ENCODE results near the gene SNX8. TPM values are rescaled to one million over a fixed set of nuclear protein-coding genes. Genes with fewer than 3 reads are reported as not detected.

SNX8 gene
- total RNA-seq, 2 experiments from 2014 or later = 28.3 to 35.8 TPM

DNA sequence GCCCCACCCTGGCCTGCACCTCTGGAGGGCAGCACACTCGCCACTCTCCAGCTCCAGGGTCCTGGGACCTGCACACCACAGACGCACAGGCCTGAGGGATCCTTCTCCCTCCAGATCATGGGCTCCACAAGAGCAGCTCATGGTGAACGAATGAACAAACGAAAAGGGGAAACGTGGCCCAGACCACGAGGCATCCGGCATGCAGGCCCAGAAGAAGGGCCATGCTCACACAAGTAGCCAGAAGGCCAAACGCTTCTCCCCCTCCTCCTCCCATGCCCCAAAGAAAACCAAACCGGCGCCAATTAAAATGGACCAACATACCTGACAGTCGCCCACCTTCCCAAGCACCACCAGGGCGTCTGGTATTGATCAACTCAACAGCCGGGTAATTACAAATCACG is 111.9 kb downstream of the SNX8 start:
- no peak for DNase-seq
- peaks cover 13% of the 10 kb centered on the region for H3K36me3 Mint-ChIP-seq (ENCODE audit: low read depth)
- no peak overlapping the region for H3K4me3 Mint-ChIP-seq
- no peak for ATAC-seq
- no peak overlapping the region for H3K27ac Mint-ChIP-seq
- CTCF ChIA-PET = no interaction called here
- POLR2A ChIA-PET = no interaction called here
- H3K9me3 Mint-ChIP-seq (ENCODE audit: insufficient read depth) = no peaks in the 10 kb centered on the region
- no peaks in the 10 kb centered on the region for H3K27me3 Mint-ChIP-seq (ENCODE audit: low read depth)
- peaks cover 1% of the 10 kb centered on the region for H3K4me1 Mint-ChIP-seq (ENCODE audit: low read depth)

Small RNAs within 50 kb of the gene (microRNA-seq; reads per million reads assigned to microRNA genes)
- gene MIR6836 = 2.9 reads per million

Other genes with a start within 250 kb of the SNX8 start
- gene MAD1L1, start 81.5 kb downstream of the SNX8 start, total RNA-seq = 10 to 100 TPM; 79.8 to 82.7 TPM
- 10 to 100 TPM; 36.7 to 37.8 TPM for gene MRM2, start 72.2 kb downstream of the SNX8 start, total RNA-seq
- 100 to 1,000 TPM; 126 to 130 TPM for gene NUDT1, start 72.2 kb downstream of the SNX8 start, total RNA-seq
- 100 to 1,000 TPM; 174 to 184 TPM for gene EIF3B, start 40.4 kb upstream of the SNX8 start, total RNA-seq
- gene CHST12, start 89.2 kb upstream of the SNX8 start, total RNA-seq = 10 to 100 TPM; 47.9 to 49.0 TPM
- gene GRIFIN, start 162.0 kb upstream of the SNX8 start, total RNA-seq = not detected
- 100 to 1,000 TPM; 134 to 136 TPM for gene LFNG, start 205.3 kb upstream of the SNX8 start, total RNA-seq
- 10 to 100 TPM; 39.4 to 40.7 TPM for gene BRAT1, start 241.1 kb upstream of the SNX8 start, total RNA-seq
- 10 to 100 TPM; 11.6 to 12.4 TPM for gene IQCE, start 244.5 kb upstream of the SNX8 start, total RNA-seq